ENCODE data around the gene CX3CL1. TPM values are rescaled to one million over a fixed set of nuclear protein-coding genes. Genes with fewer than 3 reads are reported as not detected.
"Not testable (repeated sequence)": the region's sequence is repeated elsewhere in the genome, so short reads cannot be mapped to it uniquely, and the experiment has no call there.

CX3CL1 gene
- 0.05 TPM for polyA plus RNA-seq (2013, experiment 1 of 2; ENCODE audit: insufficient read length)
- 0.05 TPM for polyA plus RNA-seq (2013, experiment 2 of 2; ENCODE audit: insufficient read length)

DNA sequence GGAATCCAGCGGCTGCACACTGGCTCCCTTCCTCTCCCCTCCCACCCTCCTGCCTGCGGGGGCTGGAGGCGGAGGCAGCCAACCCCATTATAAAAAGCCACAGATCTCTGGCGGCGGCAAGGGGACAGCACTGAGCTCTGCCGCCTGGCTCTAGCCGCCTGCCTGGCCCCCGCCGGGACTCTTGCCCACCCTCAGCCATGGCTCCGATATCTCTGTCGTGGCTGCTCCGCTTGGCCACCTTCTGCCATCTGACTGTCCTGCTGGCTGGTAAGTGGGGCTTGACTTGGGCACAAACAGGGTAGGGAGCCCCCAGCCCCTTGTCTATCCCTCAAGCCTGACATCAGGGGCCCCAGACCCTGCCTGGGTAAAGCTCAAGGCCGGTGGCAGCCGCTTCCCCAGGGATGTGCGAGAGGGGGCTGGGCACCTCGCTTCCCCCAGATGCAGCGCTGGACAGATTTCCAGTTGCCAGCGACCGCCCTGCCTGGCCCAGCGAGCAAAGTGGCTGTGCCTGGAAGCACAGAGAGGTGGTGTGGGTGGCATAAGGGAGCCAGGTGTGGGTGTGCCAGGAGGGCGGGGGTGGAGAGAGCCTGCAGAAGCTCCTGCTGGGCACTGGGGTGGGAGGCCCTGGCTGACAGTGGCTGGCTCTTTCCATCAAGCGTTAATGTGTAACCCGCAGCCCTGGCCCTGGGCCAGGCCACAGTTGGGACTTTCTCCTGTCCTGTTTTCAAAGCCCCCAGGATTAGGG, at the start of gene CX3CL1:
CX3CL1 (plus strand) TSS at position 119 of the 745 bp plus-strand sequence; CDS start at position 198, 79 bp downstream.
- DNase-seq: peak; percentile 32

DNA sequence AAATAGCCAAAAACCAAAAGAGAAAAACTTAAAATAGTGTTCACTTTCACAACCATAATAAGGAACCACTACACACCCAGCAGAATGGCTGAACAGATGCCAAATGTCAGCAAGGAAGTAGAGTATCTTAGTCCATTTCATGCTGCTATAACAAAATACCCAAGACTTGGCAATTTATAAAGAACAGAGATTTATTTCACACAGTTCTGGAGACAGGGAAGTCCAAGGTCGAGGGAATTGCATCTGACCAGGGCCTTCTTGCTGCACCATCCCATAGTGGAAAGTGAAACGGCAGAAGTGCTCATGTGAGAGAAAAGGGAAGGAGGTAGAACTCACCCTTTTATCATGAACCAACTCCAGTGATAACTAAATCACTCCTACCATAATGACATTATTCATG, 47.5 kb upstream of the CX3CL1 start:
- DNase-seq: no peak

DNA sequence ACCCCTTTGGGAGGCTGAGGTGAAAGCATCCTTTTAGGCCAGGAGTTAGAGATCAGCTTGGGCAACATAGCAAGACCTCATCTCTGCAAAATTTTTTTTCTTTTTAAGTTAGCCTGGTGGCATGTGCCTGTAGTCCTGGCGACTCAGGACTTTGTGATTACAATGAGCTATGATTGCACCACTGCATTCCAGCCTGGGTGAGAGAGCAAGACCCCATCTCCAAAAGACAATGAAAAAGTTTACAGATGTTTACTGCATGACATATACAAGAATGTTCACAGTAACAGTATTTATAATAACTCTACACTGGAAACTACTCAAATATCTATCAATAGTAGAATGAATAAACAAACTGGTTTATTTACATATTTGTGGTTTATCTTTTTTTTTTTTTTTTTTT, 46.8 kb upstream of the CX3CL1 start:
- no peak for DNase-seq

DNA sequence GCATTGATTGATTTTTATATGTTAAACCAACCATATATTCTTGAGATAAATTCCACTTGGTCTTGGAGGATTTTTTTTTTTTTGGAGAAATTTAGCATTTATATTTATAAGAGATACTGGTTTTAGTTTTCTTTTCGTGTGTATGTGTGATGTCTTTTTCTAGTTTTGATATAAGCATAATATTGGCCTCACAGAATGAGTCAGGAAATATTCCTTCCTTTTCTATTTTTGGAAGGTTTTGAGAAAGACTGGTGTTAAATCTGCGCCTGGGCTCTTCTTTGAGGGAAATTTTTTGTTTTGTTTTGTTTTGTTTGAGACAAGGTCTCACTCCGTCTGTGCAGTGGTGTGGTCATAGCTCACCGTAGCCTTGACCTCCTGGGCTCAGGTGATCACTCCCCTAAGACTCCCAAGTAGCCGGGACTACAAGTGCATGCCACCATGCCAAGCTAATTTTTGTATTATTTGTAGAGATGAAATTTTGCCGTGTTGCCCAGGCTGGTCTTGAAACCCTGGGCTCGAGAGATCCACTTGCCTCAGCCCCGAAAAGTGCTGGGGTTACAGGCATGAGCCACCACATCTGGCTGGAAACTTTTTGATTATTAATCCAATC, 42.5 kb upstream of the CX3CL1 start:
- no peak for DNase-seq

DNA sequence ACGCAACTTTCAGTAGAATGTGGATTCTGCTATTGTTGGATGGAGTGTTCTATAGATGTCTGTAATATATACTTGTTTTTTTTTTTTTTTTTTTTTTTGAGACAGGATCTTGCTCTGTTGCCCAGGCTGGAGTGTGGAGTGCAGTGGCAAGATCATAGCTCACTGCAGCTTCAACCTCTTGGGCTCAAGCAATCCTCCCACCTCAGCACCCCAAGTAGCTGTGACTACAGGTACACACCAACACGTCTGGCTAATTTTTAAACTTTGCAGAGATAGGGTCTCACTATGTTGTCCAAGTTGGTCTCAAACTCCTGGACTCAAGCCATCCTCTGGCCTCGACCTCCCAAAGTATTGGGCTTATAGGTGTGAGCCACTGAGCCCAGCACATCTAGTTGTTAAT, 40.9 kb upstream of the CX3CL1 start:
- no peak for DNase-seq

DNA sequence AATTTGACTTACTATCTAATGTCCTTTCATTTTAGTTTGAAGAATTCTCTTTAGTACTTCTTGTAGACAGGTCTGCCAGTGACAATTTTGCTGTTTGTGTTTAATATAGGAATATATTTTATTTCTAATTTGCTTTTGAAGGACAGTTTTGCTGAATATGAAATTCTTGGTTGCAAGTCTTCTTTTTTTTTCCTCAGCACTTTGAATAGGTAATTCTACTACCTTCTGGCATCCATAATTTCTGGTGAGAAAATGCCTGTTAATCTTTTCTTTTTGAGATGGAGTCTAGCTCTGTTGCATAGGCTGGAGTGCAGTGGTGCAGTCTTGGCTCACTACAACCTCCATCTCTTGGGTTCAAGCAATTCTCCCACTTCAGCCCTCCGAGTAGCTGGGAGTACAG, 38.9 kb upstream of the CX3CL1 start:
- DNase-seq: no peak

DNA sequence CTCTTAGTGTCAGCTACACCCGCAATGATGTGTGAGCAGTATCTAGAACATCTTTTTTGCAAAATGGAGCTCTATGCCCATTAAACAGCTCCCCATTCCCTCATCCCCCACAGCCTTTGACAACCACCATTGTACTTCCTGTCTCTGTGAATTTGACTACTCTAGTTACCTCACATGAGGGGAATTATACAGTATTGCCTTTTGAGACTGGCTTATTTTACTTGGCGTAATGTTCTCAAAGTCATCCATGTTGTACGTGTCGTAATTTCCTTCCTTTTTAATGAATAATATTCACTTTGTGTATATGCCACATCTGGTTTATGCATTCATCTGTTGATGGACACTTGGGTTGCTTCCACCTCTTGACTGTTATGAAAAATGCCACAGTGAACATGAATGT, 36.9 kb upstream of the CX3CL1 start:
- no peak for DNase-seq

DNA sequence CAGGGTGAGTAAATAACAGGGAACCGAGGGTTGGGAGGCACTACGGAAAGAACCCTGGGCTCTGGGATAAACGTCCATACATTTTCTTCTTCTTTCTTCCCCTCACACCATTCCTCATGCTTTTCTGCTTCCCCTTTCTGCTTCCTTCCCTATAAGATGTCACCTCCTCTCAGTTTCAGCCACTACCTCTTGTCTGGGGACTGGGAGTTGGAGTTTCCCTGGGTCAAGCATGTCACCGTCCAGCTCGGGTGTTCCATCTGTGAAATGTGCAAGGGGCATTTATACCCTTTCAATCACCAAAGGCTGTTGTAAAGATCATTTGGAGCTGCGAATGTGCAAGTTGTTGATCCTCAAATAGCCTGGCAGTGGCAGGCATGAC, 31.2 kb upstream of the CX3CL1 start:
- DNase-seq: no peak

DNA sequence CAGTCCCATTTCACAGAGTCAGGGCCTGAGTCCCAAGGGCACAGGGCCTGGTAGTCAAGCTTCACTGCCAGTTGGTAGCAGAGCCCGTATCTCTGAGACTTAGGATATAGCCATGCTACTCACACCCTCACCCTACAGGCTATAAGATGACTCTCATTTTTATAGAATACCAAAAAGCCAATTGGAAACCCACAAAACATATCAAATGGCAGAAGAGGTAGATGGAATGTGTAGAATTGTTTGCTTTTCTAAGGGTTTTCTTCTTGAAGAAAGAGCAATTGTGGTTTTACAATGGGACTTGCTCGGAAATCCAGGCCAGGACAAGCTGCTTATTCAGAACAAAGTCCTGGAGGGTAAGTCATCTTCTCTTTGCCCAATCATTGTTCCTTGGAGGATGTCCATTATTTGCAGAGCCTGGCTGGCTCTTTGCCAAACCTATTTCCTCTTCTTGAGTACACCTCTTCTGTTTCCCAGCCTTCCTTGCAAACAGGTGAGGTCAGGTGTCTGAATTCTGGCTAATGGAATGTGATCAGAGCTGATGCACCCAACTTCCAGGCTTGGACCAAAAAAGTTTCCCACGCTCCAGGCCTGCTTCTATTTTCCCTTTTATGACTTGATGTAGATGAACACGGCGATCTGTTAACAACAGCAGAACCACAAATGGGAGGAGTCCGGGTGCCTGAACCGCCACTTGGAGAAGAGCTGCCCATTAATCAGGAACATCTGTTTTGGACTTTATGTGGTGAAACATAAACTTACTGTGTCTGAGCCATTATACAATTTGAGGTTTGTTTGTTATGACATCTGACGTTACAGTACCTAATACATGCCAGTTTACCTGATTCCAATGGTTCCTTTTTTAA, 30.6 kb upstream of the CX3CL1 start:
- peak; percentile 94 for DNase-seq

DNA sequence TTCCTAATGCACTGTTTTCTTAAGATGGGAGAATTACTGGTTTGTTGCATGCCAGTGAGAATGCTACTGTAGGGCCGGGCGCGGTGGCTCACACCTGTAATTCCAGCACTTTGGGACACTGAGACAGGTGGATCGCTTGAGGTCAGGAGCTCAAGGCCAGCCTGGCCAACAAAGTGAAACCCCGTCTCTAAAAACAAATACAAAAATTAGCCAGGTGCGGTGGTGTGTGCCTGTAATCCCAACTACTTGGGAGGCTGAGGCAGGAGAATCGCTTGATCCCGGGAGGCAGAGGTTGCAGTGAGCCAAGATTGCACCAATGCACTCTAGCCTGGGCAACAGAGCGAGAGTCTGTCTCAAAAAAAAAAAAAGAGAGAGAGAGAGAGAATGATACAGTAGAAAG, 29.7 kb upstream of the CX3CL1 start:
- not testable (repeated sequence) for DNase-seq

DNA sequence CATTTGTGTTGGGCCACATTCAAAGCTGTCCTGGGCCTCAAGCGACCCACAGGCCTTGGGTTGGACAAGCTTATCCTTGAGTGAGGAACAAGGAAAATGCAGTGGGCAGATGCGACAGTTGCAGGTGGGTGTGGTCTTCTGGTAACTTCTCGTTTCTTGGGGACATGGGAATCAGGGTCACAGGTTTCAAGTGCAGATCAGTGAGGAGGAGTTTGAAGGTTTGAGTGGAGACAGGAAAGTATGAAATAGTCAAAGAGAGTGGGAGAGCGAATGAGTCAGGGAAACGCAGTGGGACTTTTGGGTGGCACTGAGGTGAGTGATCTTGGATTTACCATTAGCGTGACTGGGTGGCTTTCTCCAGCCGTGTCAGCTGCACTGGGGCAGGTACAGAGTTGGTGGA, 29.1 kb upstream of the CX3CL1 start:
- DNase-seq: no peak

DNA sequence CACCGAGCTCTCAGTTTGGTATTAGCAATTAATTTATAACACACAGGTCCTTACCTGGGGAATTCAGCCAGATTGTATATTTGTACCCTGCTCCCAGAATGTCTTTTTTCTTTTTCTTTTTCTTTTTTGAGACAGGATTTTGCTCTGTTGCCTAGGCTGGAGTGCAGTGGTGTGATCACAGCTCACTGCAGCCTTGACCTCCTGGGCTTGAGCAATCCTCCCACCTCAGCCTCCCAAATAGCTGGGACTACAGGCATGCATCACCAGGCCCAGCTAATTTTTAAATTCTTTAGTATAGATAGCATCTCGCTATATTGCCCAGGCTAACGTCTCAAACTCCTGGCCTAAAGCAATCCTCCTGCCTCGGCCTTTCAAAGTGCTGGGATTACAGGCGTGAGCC, 28.2 kb upstream of the CX3CL1 start:
- not testable (repeated sequence) for DNase-seq

DNA sequence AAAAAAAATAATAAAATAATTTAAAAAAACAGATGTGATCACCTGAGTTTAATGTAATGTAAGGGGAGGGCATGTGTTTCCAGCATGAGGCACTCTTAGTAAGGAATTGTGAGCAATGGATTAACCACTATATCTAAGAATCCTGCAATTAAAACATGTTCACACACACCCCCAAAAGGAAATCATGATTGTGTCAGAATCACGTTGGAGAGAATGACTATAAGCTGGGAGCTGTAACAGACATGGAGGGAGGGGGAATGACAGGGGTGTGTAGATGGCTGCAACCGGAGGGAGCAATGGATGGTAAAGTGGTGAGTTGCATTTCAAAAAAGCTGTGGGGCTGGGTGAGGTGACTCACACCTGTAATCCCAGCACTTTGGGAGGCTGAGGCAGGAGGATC, 27.3 kb upstream of the CX3CL1 start:
- no peak for DNase-seq

DNA sequence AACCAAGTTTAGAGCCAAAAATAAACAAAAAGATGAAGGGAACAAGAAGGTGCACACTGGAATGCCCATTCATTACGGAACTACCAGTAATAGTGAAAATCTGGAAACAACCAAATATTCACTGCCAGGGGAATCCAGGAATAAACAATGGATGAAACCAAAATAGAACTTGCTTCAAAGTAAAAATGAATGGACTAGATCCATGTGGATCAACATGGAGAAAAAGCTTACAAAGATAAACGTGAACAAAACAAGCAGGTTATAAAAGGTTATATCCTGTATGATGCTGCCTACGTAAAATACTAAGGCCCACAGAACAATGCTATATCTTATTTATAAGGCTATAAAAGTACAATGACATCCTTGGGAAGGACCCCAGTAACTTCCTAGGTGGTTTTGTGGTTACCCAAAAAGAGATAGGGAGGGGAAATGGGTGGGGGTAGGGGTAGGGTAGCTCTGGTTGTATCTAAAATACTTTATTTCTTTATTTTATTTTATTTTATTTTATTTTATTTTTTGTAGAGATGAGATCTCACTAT, 26.6 kb upstream of the CX3CL1 start:
- DNase-seq: no peak

DNA sequence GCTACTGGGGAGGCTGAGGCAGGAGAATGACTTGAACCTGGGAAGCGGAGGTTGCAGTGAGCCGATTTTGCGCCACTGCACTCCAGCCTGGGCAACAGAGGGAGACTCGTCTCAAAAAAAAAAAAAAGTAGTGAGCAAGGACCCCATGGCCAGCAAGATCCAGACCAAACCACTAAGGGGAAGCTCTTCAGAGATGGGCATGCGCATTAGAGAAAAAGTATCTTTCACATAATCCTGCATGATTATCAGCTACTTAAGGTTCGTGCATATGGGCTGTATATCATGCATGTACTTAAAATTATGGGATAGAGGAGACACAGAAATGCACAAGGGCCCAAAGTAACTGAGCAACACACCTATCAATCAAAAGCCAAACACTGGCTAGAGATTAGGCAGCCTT, 24.4 kb upstream of the CX3CL1 start:
- no peak for DNase-seq

DNA sequence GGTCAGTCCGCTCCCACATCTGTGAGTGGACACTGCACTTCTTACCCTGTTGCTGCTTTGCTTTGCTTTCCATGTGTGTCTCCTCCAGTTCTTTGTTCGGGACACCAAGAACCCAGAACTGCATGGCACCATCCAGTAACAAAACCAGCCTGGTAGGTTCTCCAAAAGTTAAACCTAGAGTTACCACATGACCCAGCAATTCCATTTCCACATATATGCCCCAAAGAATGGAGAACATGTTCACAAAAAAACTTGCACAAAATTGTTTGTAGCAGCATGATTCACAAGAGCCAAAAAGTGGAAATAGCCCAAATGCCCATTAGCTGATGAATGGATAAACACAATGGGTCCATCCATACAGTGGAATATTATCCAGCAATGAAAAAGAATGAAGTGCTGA, 24.0 kb upstream of the CX3CL1 start:
- DNase-seq: no peak

DNA sequence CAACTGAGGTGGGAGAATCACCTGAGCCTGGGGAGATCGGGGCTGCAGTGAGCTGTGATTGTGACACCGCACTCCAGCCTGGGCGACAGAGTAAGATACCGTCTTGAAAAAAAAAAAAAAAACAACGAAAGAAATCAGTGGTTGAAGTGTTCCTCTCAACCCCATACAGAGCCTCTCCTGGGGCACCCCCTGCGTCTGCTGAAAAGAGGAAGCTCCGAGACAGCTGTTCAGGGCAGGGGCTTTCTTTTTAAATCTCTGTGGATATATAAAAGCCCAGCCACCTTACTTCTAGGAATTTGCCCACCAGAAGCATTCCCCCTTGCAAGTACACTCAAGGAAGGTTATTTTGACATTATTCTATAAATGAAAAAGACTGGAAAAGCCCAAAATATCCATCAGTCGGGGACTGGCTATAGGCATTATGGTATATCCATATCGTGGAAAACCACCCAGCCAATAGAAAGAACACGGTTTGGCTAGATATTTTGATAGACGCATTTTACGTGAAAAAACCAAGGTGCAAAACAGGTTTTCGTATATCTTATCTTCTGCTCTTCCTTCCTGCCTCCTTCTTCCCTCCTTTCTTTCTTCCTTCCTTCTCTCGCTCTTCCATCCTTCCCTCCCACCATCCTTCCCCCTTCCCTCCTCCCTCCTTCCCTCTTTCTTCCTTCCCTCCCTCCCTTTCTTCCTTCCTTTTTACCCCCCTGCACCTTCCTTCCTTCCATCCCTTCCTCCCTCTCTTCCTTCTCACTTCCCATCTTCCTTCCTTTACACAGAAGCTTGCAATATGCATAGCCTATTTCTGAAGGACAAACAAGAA, 22.9 kb upstream of the CX3CL1 start:
- DNase-seq: no peak

DNA sequence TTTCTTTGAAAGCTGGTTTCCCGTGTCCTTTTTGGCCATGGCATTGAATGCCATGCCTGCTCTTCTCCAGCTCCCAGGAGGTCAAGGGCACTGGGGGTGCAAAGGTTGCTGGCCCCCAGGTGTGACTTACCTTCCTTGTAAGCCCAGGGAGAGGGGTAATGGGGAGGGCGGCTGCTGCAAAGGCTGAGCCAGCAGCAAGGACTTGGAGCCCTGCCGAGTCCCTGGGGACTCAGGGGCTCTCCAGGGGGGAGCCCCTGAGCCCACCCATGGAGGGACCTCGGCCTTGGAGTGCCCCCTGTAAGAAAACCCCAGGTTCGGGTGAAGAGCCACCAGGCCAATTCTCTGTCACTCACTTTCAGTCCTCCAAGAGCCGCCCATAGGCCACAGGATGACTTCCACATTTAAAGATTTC, 19.6 kb upstream of the CX3CL1 start:
- DNase-seq: no peak

DNA sequence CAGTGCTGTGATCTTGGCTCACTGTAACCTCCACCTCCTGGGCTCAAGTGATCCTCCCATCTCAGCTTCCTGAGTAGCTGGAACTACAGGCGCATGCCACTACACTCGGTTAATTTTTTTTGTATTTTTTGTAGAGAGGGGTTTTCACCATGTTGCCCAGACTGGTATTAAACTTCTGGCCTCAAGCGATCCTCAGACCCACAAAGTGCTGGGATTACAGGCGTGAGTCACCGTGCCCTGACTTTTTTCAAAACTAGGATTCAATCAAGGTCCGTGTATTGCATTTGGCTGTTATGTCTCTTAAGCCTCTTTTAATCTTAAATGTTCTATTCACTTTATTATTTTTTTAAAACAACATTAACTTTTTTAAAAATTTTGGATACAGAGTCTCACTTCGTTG, 18.0 kb upstream of the CX3CL1 start:
- no peak for DNase-seq

DNA sequence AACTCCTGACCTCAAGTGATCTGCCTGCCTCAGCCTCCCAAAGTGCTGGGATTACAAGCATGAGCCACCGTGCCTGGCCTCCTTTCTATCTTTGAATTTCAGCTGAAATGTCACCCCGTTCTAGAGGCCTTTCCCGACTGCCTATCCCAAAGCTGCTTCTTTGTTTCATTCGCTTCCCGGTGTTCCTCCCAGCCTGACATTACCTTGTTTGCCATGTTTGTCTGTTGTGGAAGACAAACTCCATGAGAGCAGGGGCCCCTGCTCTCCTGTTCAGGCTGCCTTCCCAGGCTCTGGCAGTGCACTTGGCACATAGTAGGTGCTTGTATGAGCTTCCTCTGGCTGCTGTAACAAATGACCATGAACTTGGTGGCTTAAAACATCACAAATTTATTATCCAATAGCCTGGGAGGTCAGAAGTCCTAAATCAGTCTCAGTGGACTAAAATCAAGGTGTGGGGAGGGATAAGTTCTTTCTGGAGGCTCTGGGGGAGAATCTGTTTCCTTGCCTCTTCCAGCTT, 16.3 kb upstream of the CX3CL1 start:
- no peak for DNase-seq

DNA sequence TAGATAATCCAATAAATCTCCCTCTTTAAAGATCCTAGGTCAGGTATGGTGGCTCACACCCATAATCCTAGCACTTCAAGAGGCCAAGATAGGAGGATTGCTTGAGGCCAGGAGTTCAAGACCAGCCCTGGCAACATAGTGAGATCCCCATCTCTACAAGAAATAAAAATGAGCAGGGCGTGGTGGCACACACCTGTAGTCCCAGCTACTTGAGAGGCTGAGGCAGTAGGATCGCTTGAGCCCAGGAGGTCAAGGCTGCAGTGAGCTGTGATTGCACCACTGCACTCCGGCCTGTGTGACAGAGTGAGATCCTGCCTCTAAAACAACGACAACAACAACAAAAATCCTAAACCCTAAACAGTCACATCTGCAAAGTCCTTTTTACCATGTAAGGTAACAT, 15.7 kb upstream of the CX3CL1 start:
- DNase-seq: no peak
